ENCODE results near the gene MRPL1.

DNA sequence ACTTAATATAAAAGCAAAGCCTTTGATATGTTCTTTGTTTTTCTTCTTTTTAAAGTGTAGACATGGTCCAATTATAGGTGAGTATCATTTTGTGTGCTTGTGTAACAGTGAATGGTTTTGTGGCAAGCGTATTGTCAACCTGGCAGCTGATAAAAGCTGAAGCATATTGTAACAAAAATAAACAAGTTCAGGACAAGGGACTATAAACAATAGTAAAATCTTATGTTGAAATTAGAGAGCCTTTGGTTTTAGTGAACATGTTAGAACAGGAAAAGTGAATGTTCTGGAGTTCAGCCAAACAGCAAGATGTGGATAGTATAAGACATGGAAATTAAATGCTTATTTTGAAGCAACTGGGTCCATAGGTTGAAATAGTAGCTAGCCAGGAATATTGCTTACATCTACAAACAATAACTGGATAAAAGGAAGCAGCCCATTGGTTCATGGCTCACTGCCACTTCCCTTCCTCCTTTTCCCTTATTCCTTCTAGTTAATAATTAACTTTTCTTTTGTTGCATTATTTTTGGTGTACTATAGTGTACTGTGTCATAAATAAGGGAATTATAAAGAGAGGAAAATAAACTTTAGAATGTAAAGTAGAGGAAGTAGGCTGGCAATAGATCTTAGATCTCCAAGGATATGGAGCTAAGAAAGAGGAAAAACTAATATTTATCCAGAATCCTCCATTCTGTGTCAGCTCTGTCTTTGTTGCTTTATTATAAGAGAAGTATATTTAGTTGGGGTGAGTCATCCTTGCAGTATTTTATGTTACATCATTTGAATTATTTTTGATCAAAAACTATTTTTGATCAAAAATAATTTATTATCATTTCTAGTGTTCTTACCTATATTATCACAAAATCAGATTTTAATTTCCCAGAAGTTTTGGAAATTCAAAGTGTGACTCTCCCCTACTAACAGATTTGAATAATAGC is 65.6 kb downstream of the MRPL1 start:
- TF ChIP-seq YY1 (IDR thresholded peaks at IDR 0.05; ENCODE audit: insufficient read depth, insufficient read length) (no peak), SUZ12 (IDR thresholded peaks at IDR 0.05; ENCODE audit: extremely low read depth, insufficient read depth, insufficient read length) (no peak)

Measured in NT2/D1 (cell line).